Measurements from ENCODE around the gene ASS1. TPM values are rescaled to one million over a fixed set of nuclear protein-coding genes. Genes with fewer than 3 reads are reported as not detected.

The ASS1 gene
- polyA plus RNA-seq, 1 donor from 2014 or later = not detected

GRCh38 chr9:130537346-130538050, 92.7 kb downstream of the ASS1 start:
- Mint-ChIP-seq H3K4me3 (peak overlapping the region in 1 of 4 donors; percentile 69), H3K27me3 (peaks cover 55% of the 10 kb centered on the region), H3K4me1 (peaks cover 0 to 10% (median 4%) of the 10 kb centered on the region in 3 donors)

GRCh38 chr9:130539420-130540223, 94.9 kb downstream of the ASS1 start:
- H3K4me3 Mint-ChIP-seq = no peak overlapping the region
- no peaks in the 10 kb centered on the region for H3K36me3 Mint-ChIP-seq
- H3K9me3 Mint-ChIP-seq = no peaks in the 10 kb centered on the region
- H3K27me3 Mint-ChIP-seq = peaks cover 45% of the 10 kb centered on the region
- peaks cover 0 to 10% (median 4%) of the 10 kb centered on the region in 3 donors for H3K4me1 Mint-ChIP-seq
- H3K27ac Mint-ChIP-seq = no peak overlapping the region

More at GRCh38 chr9:130537346-130538050, 92.7 kb downstream of the ASS1 start:
- Mint-ChIP-seq H3K9me3 (no peaks in the 10 kb centered on the region), H3K36me3 (no peaks in the 10 kb centered on the region), H3K27ac (no peak overlapping the region)

- H3K27ac Mint-ChIP-seq = no peak overlapping the region
- peaks cover 34% of the 10 kb centered on the region for H3K27me3 Mint-ChIP-seq
- peaks cover 0 to 3% (median 0%) of the 10 kb centered on the region in 3 donors for H3K9me3 Mint-ChIP-seq
- no peaks in the 10 kb centered on the region for H3K36me3 Mint-ChIP-seq
- peaks cover 0 to 7% (median 4%) of the 10 kb centered on the region in 3 donors for H3K4me1 Mint-ChIP-seq
- no peak overlapping the region for H3K4me3 Mint-ChIP-seq
These were observed 96.8 kb downstream of the ASS1 start for GRCh38 chr9:130541533-130541932.

- Mint-ChIP-seq H3K36me3 (no peaks in the 10 kb centered on the region), H3K4me1 (peaks cover 0 to 5% (median 4%) of the 10 kb centered on the region in 3 donors), H3K9me3 (peaks cover 0 to 3% (median 0%) of the 10 kb centered on the region in 3 donors), H3K4me3 (no peak overlapping the region), H3K27me3 (peaks cover 29% of the 10 kb centered on the region), H3K27ac (no peak overlapping the region)
These were observed 97.3 kb downstream of the ASS1 start for GRCh38 chr9:130542038-130542437.

- Mint-ChIP-seq H3K4me1 (peaks cover 0 to 4% (median 2%) of the 10 kb centered on the region in 3 donors), H3K27me3 (peaks cover 23% of the 10 kb centered on the region), H3K27ac (no peak overlapping the region), H3K36me3 (no peaks in the 10 kb centered on the region), H3K4me3 (no peak overlapping the region), H3K9me3 (peaks cover 0 to 3% (median 0%) of the 10 kb centered on the region in 3 donors)
These were observed 97.9 kb downstream of the ASS1 start for GRCh38 chr9:130542457-130543228.

- Mint-ChIP-seq H3K36me3 (no peaks in the 10 kb centered on the region), H3K27me3 (peaks cover 16% of the 10 kb centered on the region), H3K9me3 (peaks cover 0 to 3% (median 0%) of the 10 kb centered on the region in 3 donors), H3K27ac (no peak overlapping the region), H3K4me1 (peaks cover 0 to 1% (median 0%) of the 10 kb centered on the region in 3 donors), H3K4me3 (no peak overlapping the region)
These were observed 98.6 kb downstream of the ASS1 start for GRCh38 chr9:130543368-130543767.

GRCh38 chr9:130543859-130544258, 99.1 kb downstream of the ASS1 start:
- Mint-ChIP-seq H3K4me1 (peaks cover 0 to 1% (median 0%) of the 10 kb centered on the region in 3 donors), H3K4me3 (no peak overlapping the region), H3K9me3 (peaks cover under 1 to 3% (median under 1%) of the 10 kb centered on the region in 3 donors), H3K27ac (no peak overlapping the region), H3K27me3 (peaks cover 11% of the 10 kb centered on the region), H3K36me3 (no peaks in the 10 kb centered on the region)

GRCh38 chr9:130544364-130544763, 99.6 kb downstream of the ASS1 start:
- Mint-ChIP-seq H3K36me3 (no peaks in the 10 kb centered on the region), H3K4me3 (no peak overlapping the region), H3K27ac (no peak overlapping the region), H3K4me1 (peaks cover 0 to 3% (median 0%) of the 10 kb centered on the region in 3 donors), H3K27me3 (peaks cover 10% of the 10 kb centered on the region), H3K9me3 (peaks cover 3 to 4% (median 4%) of the 10 kb centered on the region in 3 donors)

- H3K9me3 Mint-ChIP-seq = peaks cover 3 to 7% (median 4%) of the 10 kb centered on the region in 3 donors
- no peaks in the 10 kb centered on the region for H3K36me3 Mint-ChIP-seq
- H3K4me1 Mint-ChIP-seq = peaks cover 0 to 2% (median 0%) of the 10 kb centered on the region in 3 donors
- H3K27me3 Mint-ChIP-seq = peaks cover 10% of the 10 kb centered on the region
- H3K4me3 Mint-ChIP-seq = no peak overlapping the region
- H3K27ac Mint-ChIP-seq = no peak overlapping the region
These were observed 103.3 kb downstream of the ASS1 start for GRCh38 chr9:130548103-130548502.

GRCh38 chr9:130549093-130549735, 104.5 kb downstream of the ASS1 start:
- Mint-ChIP-seq H3K27ac (peak overlapping the region in 1 of 3 donors; percentile 1), H3K27me3 (peaks cover 8% of the 10 kb centered on the region), H3K9me3 (peaks cover 3 to 7% (median 4%) of the 10 kb centered on the region in 3 donors), H3K4me1 (peaks cover 0 to 2% (median 0%) of the 10 kb centered on the region in 3 donors), H3K36me3 (no peaks in the 10 kb centered on the region), H3K4me3 (no peak overlapping the region)

Other genes with a start within 250 kb of the ASS1 start
- not detected for gene HMCN2, start 179.2 kb upstream of the ASS1 start, polyA plus RNA-seq
- gene FUBP3, start 134.6 kb downstream of the ASS1 start, polyA plus RNA-seq = 29.3 TPM
- not detected for gene PRDM12, start 219.6 kb downstream of the ASS1 start, polyA plus RNA-seq
- gene EXOSC2, start 248.8 kb downstream of the ASS1 start, polyA plus RNA-seq = 23.2 TPM